RWPE2 (cell line): Measurements from ENCODE around the gene VTI1A.

ENCODE experiments used
- ATAC-seq: fragments of 200-7000 bp; cut with Tn5 transposase; 3 replicates; pipeline ENCODE4 v1.9.1; 2021; ENCODE audit warnings: low read depth
- DNase-seq: peaks from one replicate; pipeline ENCODE4 v3.0.0-alpha.2; 2020; ENCODE audit warnings: low spot score
- H3K27ac ChIP-seq: fragments of 450-650 bp; 2 replicates; pipeline ENCODE4 v1.5.1; 2017; ENCODE audit warnings: mild to moderate bottlenecking; ENCODE audit not compliant: poor library complexity, severe bottlenecking
- H3K27me3 ChIP-seq: fragments of 250-450 bp; sonication (Bioruptor Pico); 2 replicates; pipeline ENCODE4 v1.5.1; 2021; ENCODE audit warnings: mild to moderate bottlenecking, moderate library complexity; ENCODE audit not compliant: insufficient read depth, poor library complexity, severe bottlenecking
- H3K36me3 ChIP-seq: fragments of 250-450 bp; sonication (Bioruptor Pico); 2 replicates; pipeline ENCODE4 v1.5.1; 2020; ENCODE audit warnings: low read depth, mild to moderate bottlenecking, moderate library complexity
- H3K4me1 ChIP-seq: fragments of 250-450 bp; sonication (Bioruptor Pico); 2 replicates; pipeline ENCODE4 v1.5.1; 2021; ENCODE audit warnings: mild to moderate bottlenecking, moderate library complexity; ENCODE audit not compliant: insufficient read depth, poor library complexity, severe bottlenecking
- H3K4me3 ChIP-seq: fragments of 250-450 bp; sonication (Bioruptor Pico); 2 replicates; pipeline ENCODE4 v1.5.1; 2021; ENCODE audit warnings: mild to moderate bottlenecking, moderate library complexity; ENCODE audit not compliant: severe bottlenecking
- H3K9me3 ChIP-seq: fragments of 250-450 bp; sonication (Bioruptor Pico); 2 replicates; pipeline ENCODE4 v1.5.1; 2021; ENCODE audit warnings: mild to moderate bottlenecking, moderate library complexity; ENCODE audit not compliant: severe bottlenecking
- TF ChIP-seq, protein P1 (sequence below): fragments of 450-650 bp; IDR thresholded peaks from one replicate; pipeline ENCODE4 v1.5.1; 2017; ENCODE audit warnings: mild to moderate bottlenecking, moderate library complexity; ENCODE audit not compliant: poor library complexity, severe bottlenecking

The VTI1A gene

GRCh38 chr10:112675560-112676083 is 228.6 kb downstream of the VTI1A start:
- TF ChIP-seq, protein P1, sequence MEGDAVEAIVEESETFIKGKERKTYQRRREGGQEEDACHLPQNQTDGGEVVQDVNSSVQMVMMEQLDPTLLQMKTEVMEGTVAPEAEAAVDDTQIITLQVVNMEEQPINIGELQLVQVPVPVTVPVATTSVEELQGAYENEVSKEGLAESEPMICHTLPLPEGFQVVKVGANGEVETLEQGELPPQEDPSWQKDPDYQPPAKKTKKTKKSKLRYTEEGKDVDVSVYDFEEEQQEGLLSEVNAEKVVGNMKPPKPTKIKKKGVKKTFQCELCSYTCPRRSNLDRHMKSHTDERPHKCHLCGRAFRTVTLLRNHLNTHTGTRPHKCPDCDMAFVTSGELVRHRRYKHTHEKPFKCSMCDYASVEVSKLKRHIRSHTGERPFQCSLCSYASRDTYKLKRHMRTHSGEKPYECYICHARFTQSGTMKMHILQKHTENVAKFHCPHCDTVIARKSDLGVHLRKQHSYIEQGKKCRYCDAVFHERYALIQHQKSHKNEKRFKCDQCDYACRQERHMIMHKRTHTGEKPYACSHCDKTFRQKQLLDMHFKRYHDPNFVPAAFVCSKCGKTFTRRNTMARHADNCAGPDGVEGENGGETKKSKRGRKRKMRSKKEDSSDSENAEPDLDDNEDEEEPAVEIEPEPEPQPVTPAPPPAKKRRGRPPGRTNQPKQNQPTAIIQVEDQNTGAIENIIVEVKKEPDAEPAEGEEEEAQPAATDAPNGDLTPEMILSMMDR = no peak
- Histone ChIP-seq H3K27me3 (no peaks in the 10 kb centered on the region), H3K9me3 (no peaks in the 10 kb centered on the region), H3K36me3 (no peaks in the 10 kb centered on the region), H3K4me3 (no peak overlapping the region), H3K4me1 (no peaks in the 10 kb centered on the region), H3K27ac (no peak overlapping the region)
- no peak for ATAC-seq
- no peak for DNase-seq

DNA sequence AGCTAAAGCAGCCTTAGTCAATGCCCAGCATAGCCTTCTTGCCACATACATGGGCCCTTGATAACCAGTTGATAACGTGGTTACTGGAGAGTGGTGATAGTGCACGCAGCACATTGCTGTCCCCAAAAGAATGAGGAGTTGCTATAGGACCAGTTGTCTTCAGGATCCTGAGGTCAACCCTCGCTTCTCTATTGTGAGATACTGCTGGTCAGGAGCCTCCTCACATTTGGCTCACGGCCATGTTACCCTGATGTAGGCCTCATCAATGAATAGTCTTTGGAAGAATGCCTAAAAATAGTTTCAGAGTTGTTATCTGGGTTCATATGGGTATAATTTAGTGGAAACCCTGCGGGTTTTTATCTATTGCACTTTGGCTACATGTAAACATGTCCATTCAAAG is 230.7 kb downstream of the VTI1A start:
- no peak for DNase-seq
- ATAC-seq = no peak
- H3K4me3 ChIP-seq = no peak overlapping the region
- no peaks in the 10 kb centered on the region for H3K9me3 ChIP-seq
- H3K27ac ChIP-seq = no peak overlapping the region
- no peaks in the 10 kb centered on the region for H3K36me3 ChIP-seq
- no peaks in the 10 kb centered on the region for H3K4me1 ChIP-seq
- TF ChIP-seq, protein P1 = no peak
- H3K27me3 ChIP-seq = no peaks in the 10 kb centered on the region

GRCh38 chr10:112678581-112678980 is 231.6 kb downstream of the VTI1A start:
- no peak overlapping the region for H3K27ac ChIP-seq
- no peak for DNase-seq
- no peak overlapping the region for H3K4me3 ChIP-seq
- no peaks in the 10 kb centered on the region for H3K4me1 ChIP-seq
- no peaks in the 10 kb centered on the region for H3K27me3 ChIP-seq
- ATAC-seq = no peak
- TF ChIP-seq, protein P1 = no peak
- H3K36me3 ChIP-seq = no peaks in the 10 kb centered on the region
- H3K9me3 ChIP-seq = no peaks in the 10 kb centered on the region

DNA sequence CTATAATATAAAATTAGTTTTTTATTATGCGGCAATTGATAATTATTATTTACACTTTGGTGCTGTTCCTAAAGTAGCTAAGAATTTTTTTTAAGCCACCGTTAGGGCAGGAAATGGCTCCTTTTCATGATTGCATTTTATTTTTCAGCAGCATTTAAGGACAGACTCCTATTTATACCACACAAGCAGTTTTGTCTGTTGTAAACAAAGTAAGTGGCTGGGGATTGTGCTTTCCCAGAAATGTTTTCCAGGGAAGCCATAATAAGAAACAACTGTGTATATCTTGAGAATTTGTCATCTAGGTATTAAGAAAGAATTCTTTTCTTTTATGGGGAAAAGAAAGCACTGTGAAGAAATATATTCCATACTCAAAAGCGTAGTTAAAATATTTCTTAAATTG is 232.0 kb downstream of the VTI1A start:
- no peak for ATAC-seq
- Histone ChIP-seq H3K4me3 (no peak overlapping the region), H3K36me3 (no peaks in the 10 kb centered on the region)

GRCh38 chr10:112679392-112679791 is 232.4 kb downstream of the VTI1A start:
- DNase-seq (no peak), ATAC-seq (no peak)
- TF ChIP-seq, protein P1 = no peak
- no peak overlapping the region for H3K4me3 ChIP-seq
- no peaks in the 10 kb centered on the region for H3K36me3 ChIP-seq
- H3K27ac ChIP-seq = no peak overlapping the region
- no peaks in the 10 kb centered on the region for H3K9me3 ChIP-seq
- H3K4me1 ChIP-seq = no peaks in the 10 kb centered on the region
- H3K27me3 ChIP-seq = no peaks in the 10 kb centered on the region

More for the DNA sequence above, 232.0 kb downstream of the VTI1A start:
- no peak for DNase-seq
- TF ChIP-seq, protein P1 = no peak
- H3K4me1 ChIP-seq = no peaks in the 10 kb centered on the region
- H3K9me3 ChIP-seq = no peaks in the 10 kb centered on the region
- H3K27me3 ChIP-seq = no peaks in the 10 kb centered on the region
- no peak overlapping the region for H3K27ac ChIP-seq
